ENCODE results near the gene TMEM18. TPM values are rescaled to one million over a fixed set of nuclear protein-coding genes. Genes with fewer than 3 reads are reported as not detected.
A peak's percentile ranks its signal among the peaks of the same experiment; 100 is the strongest.
"Not testable (repeated sequence)": the region's sequence is repeated elsewhere in the genome, so short reads cannot be mapped to it uniquely, and the experiment has no call there.

The TMEM18 gene
- total RNA-seq, 1 donor from 2014 or later: 10.6 TPM

DNA sequence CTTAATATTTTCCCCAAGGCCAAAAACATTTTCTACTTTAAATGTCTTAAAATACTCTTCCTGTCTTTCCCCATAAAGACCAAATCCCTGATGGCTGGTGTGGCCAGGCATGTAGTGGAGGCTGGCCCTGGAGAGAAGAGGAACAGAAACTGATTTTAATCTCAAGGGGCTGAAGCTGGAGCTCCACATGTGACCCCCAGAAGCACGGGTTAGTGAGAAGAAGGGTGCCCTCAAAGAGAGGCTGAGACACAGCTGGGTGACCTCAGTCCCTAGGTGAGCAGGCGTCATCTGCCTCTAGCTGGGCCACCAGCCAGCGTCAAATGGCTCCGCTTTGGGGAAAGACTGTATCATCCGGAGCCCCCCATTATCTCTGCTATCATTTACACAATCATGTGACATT is 19.3 kb upstream of the TMEM18 start:
- ATAC-seq (no peak), DNase-seq (ENCODE audit: missing footprints) (no peak)
- intact Hi-C loops (cut with DNase I): no loop called here

- intact Hi-C loops (cut with DNase I): no loop called here
- DNase-seq (ENCODE audit: missing footprints): no peak
- ATAC-seq: no peak
Measured at GRCh38 chr2:694906-695510, 17.8 kb upstream of the TMEM18 start.

DNA sequence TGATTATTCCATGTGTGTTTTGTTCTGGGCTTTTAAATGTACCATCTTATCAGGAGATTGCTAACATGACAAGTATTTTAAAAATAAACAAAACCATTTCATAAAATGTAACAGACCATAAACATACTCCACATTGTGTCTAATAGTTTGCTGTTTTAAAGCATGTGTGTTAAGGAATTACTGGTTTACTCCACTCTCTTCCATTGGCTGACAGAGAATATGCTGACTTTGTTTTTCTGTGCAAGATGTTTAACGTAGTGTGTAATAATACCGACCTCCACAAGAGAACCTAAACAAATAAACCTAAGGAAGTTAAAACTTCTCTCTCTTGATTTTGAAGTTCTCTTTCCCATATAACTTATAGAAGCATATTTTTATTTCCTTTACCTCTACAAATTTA is 17.0 kb upstream of the TMEM18 start:
- no peak for ATAC-seq
- intact Hi-C loops (cut with DNase I): no loop called here
- DNase-seq (ENCODE audit: missing footprints): no peak

GRCh38 chr2:693606-694005 is 16.4 kb upstream of the TMEM18 start:
- ATAC-seq (no peak), DNase-seq (ENCODE audit: missing footprints) (no peak)

GRCh38 chr2:692767-693166 is 15.6 kb upstream of the TMEM18 start:
- intact Hi-C loops (cut with DNase I): no loop called here
- DNase-seq (ENCODE audit: missing footprints) (no peak), ATAC-seq (no peak)

More at GRCh38 chr2:693606-694005, 16.4 kb upstream of the TMEM18 start:
- intact Hi-C loops (cut with DNase I): no loop called here

DNA sequence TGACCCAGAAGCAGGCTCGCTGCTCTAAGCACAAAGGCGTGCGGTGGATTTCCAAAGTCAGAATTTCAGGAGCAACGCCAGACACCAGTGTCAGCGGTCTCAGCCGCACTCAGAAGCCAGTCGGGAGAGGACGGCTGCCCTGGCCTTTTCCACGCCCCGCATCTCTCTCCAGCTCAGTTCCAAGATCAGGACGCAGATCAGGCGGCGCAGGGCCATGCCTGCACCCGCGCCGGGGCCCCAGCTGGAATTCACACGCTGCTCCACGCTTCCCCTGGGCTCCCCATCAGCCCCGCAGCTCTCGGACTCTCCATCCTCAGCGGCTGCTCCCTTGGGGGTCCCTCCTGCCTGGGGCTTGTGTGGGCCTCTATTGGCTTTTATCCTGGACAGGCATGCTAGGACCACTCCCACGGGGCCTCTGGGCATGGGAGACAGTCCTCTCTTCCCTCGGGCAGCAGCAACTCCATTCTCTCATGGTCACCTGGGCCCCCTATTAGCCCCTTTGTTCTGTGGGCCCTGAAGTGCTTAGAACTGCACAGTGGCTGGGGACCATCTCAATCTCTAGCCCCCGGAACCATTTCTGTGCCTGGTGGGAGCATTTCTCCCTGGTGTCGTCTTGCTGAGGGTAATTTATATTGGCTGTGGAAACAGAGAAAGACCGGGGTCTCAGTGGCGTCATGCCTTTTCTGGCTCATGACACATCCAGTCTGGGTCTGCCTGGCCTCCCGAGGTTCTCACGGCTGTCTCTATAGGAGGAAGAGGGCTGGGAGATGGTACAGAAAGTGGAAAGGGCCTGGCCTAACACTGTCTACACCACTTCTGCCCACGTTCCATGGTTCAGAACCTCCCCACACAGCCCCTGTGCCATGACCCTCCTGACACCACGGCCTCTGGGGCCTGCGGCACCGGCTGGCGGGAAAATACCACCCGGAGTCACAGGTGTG is 14.9 kb upstream of the TMEM18 start:
- no peak for ATAC-seq
- DNase-seq (ENCODE audit: missing footprints): no peak
- intact Hi-C loops (cut with DNase I): no loop called here

GRCh38 chr2:690799-691198 is 13.6 kb upstream of the TMEM18 start:
- ATAC-seq (no peak), DNase-seq (ENCODE audit: missing footprints) (no peak)

DNA sequence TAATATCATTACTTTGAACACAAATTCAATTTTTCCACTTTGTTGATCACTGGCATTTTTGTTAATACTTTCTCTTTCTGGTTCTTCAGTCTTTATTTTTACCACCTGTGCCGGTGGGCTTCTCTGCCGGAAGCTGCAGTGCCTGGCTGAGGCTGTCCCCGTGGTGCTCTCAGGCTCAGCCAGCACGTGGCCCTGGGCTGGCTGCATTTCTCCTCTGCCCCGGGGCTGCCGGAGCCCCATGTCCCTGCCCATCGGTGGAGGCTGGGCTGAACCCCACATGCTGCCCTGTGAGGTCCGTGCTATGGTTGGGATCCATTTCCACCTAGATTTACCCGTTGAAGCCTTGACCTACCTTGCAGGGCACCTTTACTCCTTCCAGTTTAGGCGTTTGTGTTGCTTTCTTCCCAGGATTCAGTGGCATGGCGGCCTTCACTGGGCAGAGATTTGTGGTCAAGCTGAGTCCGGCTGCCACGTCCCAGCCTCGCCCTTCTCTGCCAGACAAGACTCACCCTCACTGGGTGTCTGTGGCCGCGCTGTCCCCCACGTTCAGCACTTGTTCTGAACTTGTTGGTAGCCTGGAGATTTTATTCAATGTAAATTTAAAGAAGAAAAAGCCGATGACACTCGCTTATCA is 12.8 kb upstream of the TMEM18 start:
- intact Hi-C loops (cut with DNase I): no loop called here
- no peak for ATAC-seq
- no peak for DNase-seq (ENCODE audit: missing footprints)

More at GRCh38 chr2:690799-691198, 13.6 kb upstream of the TMEM18 start:
- intact Hi-C loops (cut with DNase I): no loop called here

- DNase-seq (ENCODE audit: missing footprints): no peak
- intact Hi-C loops (cut with DNase I): no loop called here
- no peak for ATAC-seq
Measured at GRCh38 chr2:689237-689636, 12.0 kb upstream of the TMEM18 start.

DNA sequence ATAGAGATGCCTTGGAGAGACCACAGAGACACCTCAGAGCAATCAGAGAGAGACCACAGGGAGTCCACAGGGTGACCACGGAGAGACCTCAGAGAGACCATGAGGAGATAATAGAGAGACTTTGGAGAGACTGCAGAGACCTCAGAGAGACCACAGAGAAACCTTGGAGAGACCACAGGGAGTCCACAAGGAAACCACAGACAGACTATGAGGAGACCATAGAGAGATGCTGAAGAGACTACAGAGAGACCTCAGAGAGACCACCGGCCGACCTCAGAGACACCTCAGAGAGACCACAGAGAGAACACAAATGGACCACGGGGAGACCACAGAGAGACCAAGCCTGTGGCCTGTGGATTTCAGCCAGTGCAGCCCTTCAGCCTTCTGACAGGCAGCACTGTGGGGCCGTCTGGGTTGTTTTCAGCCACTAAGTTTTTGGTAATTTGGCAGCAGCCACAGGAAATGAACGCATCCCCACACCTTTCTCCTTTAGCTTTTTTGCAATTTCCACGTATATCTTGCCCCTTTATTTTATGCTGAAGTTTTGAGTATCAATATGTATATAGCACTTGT is 11.4 kb upstream of the TMEM18 start:
- DNase-seq (ENCODE audit: missing footprints): no peak
- intact Hi-C loops (cut with DNase I): no loop called here
- ATAC-seq: no peak

DNA sequence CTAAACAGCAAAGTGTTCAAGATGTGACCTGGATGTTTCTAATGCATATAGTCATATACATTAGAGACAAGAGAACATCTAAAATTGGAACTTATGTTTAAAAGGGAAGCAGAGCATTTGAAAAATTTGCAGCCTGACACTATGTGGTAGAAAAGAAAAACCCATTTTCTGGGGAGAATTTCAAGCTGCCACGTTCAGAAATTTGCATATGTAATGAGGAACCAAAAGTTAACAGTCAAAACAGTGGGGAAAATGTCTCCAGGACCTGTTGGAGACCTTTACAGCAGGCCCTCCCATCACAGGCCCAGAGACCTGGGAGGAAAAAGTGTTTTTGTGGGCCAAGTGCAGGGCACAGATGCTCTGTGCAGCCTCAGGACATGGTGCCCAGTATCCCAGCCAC is 8.2 kb upstream of the TMEM18 start:
- intact Hi-C loops (cut with DNase I): no loop called here
- ATAC-seq (no peak), DNase-seq (ENCODE audit: missing footprints) (no peak)

GRCh38 chr2:684913-685312 is 7.7 kb upstream of the TMEM18 start:
- DNase-seq (ENCODE audit: missing footprints); intact Hi-C loops (cut with DNase I); ATAC-seq: not testable (repeated sequence)

DNA sequence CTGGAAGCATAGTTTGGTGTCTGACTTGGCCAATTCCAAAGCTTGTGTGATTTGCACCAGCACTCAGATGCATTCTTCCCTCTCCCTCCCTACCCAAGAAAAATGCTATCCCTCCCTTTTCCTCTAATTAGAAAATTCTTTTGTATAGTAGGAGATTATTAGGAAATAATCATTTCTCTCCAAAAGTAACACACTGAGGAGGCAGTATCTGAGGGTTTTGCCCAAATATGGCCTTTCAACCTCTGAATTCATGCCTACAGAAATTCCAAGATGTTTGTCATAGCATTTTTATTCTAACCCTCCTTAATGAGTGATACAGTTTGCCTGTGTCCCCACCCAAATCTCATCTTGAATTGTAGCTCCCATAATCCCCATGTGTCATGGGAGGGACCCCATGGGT is 5.0 kb upstream of the TMEM18 start:
- DNase-seq (ENCODE audit: missing footprints): no peak
- ATAC-seq: no peak
- intact Hi-C loops (cut with DNase I): no loop called here

DNA sequence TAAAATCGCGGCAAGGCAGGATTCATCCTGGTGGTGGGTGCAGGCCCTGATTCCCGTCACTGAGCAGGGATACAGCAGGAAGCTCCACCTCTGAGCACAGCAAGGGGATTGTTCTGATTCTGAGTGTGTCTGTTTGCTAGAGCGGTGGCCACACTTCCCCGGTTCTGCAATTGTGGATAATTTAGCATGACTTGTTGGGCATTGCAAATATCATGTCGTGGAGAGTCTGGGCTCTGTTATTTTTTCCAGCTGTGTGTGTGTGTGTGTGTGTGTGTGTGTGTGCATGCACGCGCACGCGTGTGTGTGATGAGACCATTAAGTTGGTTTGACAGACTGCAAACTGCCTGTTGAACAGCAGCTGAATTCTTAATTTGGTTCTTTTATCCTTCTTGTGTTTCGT is 4.1 kb upstream of the TMEM18 start:
- DNase-seq (ENCODE audit: missing footprints) (no peak), ATAC-seq (no peak)
- intact Hi-C loops (cut with DNase I): no loop called here

DNA sequence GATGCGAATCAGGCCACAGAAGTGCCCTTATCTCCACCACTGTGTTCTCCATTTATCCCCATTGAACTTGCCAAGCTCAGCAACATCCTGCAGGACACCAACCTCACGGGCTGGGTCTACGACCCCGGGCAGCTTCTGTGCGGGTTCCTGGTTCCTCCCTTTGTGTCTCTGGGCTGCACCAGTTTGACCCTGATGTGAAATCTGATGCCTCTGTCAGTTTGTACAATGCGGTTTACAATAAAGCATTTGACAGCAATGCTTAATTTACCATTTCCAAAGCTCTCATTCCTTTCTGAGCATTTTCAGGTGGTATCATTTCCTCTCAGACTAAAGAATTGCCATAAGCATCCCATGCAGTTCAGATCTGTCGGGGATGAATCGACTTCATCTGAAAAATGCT is 3.3 kb upstream of the TMEM18 start:
- ATAC-seq (no peak), DNase-seq (ENCODE audit: missing footprints) (no peak)

GRCh38 chr2:678964-679363 is 1.8 kb upstream of the TMEM18 start:
- no peak for DNase-seq (ENCODE audit: missing footprints)
- no peak for ATAC-seq
- intact Hi-C loops (cut with DNase I): loop anchor here (10.0 kb wide), 1 partner anchor 1376 kb away; no protein-coding TSS in a partner anchor

More for the DNA sequence above, 3.3 kb upstream of the TMEM18 start:
- intact Hi-C loops (cut with DNase I): no loop called here

DNA sequence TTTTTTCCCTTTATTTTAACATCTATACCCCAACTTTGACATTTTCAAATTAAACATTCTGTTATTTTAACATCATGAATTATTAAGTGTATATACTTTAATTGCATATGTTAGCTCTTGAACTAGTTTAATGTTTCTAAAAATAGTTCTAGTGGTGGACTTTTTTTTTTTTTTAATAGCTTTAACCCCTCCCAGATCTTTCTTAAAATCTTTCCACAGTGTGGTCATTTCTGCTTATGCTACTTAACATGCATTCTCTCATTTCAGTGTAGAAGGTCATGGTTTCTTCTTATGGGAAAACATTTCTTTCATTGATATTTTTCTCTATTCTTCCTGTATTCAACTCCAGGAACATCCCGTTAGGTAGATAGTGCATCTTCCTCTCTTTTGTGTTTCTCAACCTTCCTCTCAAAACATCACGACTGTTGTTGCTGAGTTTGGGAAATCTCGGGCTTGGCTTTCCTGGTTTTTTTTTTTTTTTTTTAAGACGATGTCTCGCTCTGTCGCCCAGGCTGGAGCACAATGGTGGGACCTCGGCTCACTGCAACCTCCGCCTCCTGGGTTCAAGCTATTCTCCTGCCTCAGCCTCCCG is 849 bp upstream of the TMEM18 start:
- DNase-seq (ENCODE audit: missing footprints): no peak
- intact Hi-C loops (cut with DNase I): loop anchor here (10.0 kb wide), 1 partner anchor 1377 kb away; no protein-coding TSS in a partner anchor
- ATAC-seq: no peak

- peak; percentile 96 for ATAC-seq
- DNase-seq (ENCODE audit: missing footprints): peak; percentile 100
- intact Hi-C loops (cut with DNase I): loop anchor here (10.0 kb wide), 1 partner anchor 1378 kb away; no protein-coding TSS in a partner anchor
Measured at GRCh38 chr2:676647-677055, 555 bp downstream of the TMEM18 start.
